Measurements from ENCODE around the gene CDY1B. TPM values are rescaled to one million over a fixed set of nuclear protein-coding genes. Genes with fewer than 3 reads are reported as not detected.
A peak's percentile ranks its signal among the peaks of the same experiment; 100 is the strongest.
"Not testable (repeated sequence)": the region's sequence is repeated elsewhere in the genome, so short reads cannot be mapped to it uniquely, and the experiment has no call there.

Gene CDY1B
- total RNA-seq = not detected
- not detected for polyA plus RNA-seq
- long read RNA-seq, donor 1 = 0 reads
- long read RNA-seq, donor 2 = 0 reads
- long read RNA-seq, donor 3 = 0 reads
- long read RNA-seq, donor 4 = 0 reads

GRCh38 chrY:24047919-24048318, at the start of gene CDY1B:
Gene CDY1B, minus strand, starts transcription at chrY:24048019. Its CDS starts 331 bp downstream, at chrY:24047688.
- intact Hi-C loops (cut with DNase I); H3K4me3 ChIP-seq (ENCODE audit: low read length); ATAC-seq; H3K27ac ChIP-seq (ENCODE audit: low read length); DNase-seq; H3K4me1 ChIP-seq (ENCODE audit: control insufficient read depth, insufficient read depth, low read length); H3K9me3 ChIP-seq (ENCODE audit: control insufficient read depth, low read length); H3K27me3 ChIP-seq (ENCODE audit: control insufficient read depth, insufficient read depth): not testable (repeated sequence)
- no CpG with 5 or more reads among the region's 2 CpGs for WGBS

GRCh38 chrY:24049525-24049924, 1.7 kb upstream of the CDY1B start:
- intact Hi-C loops (cut with DNase I); H3K27ac ChIP-seq (ENCODE audit: low read length); H3K4me3 ChIP-seq (ENCODE audit: low read length); H3K4me1 ChIP-seq (ENCODE audit: control insufficient read depth, insufficient read depth, low read length); H3K27me3 ChIP-seq (ENCODE audit: control insufficient read depth, insufficient read depth); H3K9me3 ChIP-seq (ENCODE audit: control insufficient read depth, low read length); DNase-seq: not testable (repeated sequence)
- ATAC-seq = peak in 1 of 2 donors; percentile 72

GRCh38 chrY:24043209-24043608, 4.6 kb downstream of the CDY1B start:
- H3K4me1 ChIP-seq (ENCODE audit: control insufficient read depth, insufficient read depth, low read length); H3K27ac ChIP-seq (ENCODE audit: low read length); ATAC-seq; H3K4me3 ChIP-seq (ENCODE audit: low read length); H3K27me3 ChIP-seq (ENCODE audit: control insufficient read depth, insufficient read depth); H3K9me3 ChIP-seq (ENCODE audit: control insufficient read depth, low read length); DNase-seq; intact Hi-C loops (cut with DNase I): not testable (repeated sequence)
- no CpG with 5 or more reads among the region's 3 CpGs for WGBS

GRCh38 chrY:24039008-24039718, 8.7 kb downstream of the CDY1B start:
- H3K27me3 ChIP-seq (ENCODE audit: control insufficient read depth, insufficient read depth); intact Hi-C loops (cut with DNase I); H3K27ac ChIP-seq (ENCODE audit: low read length); H3K4me1 ChIP-seq (ENCODE audit: control insufficient read depth, insufficient read depth, low read length); H3K9me3 ChIP-seq (ENCODE audit: control insufficient read depth, low read length); H3K4me3 ChIP-seq (ENCODE audit: low read length); DNase-seq: not testable (repeated sequence)
- peak in 1 of 2 donors; percentile 75 for ATAC-seq
- no CpG with 5 or more reads among the region's 4 CpGs for WGBS

- H3K27me3 ChIP-seq (ENCODE audit: control insufficient read depth, insufficient read depth); intact Hi-C loops (cut with DNase I); ATAC-seq: not testable (repeated sequence)
Observed at GRCh38 chrY:24026212-24027103, 21.4 kb downstream of the CDY1B start.

More at GRCh38 chrY:24026212-24027103, 21.4 kb downstream of the CDY1B start:
- H3K27ac ChIP-seq (ENCODE audit: low read length); H3K4me1 ChIP-seq (ENCODE audit: control insufficient read depth, insufficient read depth, low read length); H3K4me3 ChIP-seq (ENCODE audit: low read length); H3K9me3 ChIP-seq (ENCODE audit: control insufficient read depth, low read length); DNase-seq: not testable (repeated sequence)
- WGBS = no CpG with 5 or more reads among the region's 9 CpGs

Measured in right cardiac atrium (tissue), 5 donors.